WTC11 (cell line): ENCODE results near the gene PRKAR1B.

Experiments used
- ATF2 ChIP-seq: sonication (generic); formaldehyde crosslinking; IDR thresholded peaks from 2 replicates; pipeline ENCODE4 v1.8.1; 2022; ENCODE audit warnings: low read depth, missing genetic modification reagents, borderline replicate concordance
- ATF6 ChIP-seq: sonication (generic); formaldehyde crosslinking; IDR thresholded peaks from 2 replicates; pipeline ENCODE4 v1.8.1; 2023; ENCODE audit warnings: mild to moderate bottlenecking, missing genetic modification reagents
- CTCF ChIP-seq: fragments of 200-600 bp; IDR thresholded peaks from 2 replicates; pipeline ENCODE4 v1.8.0; 2022; ENCODE audit warnings: antibody characterized with exemption
- ETV6 ChIP-seq: sonication (generic); formaldehyde crosslinking; IDR thresholded peaks from 2 replicates; pipeline ENCODE4 v1.8.1; 2022; ENCODE audit warnings: mild to moderate bottlenecking, missing genetic modification reagents
- FOXJ3 ChIP-seq: sonication (generic); formaldehyde crosslinking; IDR thresholded peaks from 2 replicates; pipeline ENCODE4 v1.9.0; 2021; ENCODE audit warnings: missing genetic modification reagents, mild to moderate bottlenecking, borderline replicate concordance
- HMGA2 ChIP-seq: fragments of 250-450 bp; sonication (Bioruptor Pico); IDR thresholded peaks from 2 replicates; pipeline ENCODE4 v1.4.0; 2021; ENCODE audit warnings: mild to moderate bottlenecking, moderate library complexity
- KAT7 ChIP-seq: sonication (generic); formaldehyde crosslinking; IDR thresholded peaks from 2 replicates; pipeline ENCODE4 v1.8.1; 2023; ENCODE audit warnings: missing genetic modification reagents, mild to moderate bottlenecking, borderline replicate concordance
- PRRX2 ChIP-seq: fragments of 250-450 bp; sonication (Bioruptor Pico); IDR thresholded peaks from 2 replicates; pipeline ENCODE4 v1.8.0; 2021; ENCODE audit warnings: mild to moderate bottlenecking
- SP1 ChIP-seq: sonication (generic); formaldehyde crosslinking; conservative IDR thresholded peaks from 2 replicates; pipeline ENCODE4 v1.8.1; 2022; ENCODE audit warnings: missing genetic modification reagents
- TEAD1 ChIP-seq: sonication (generic); formaldehyde crosslinking; IDR thresholded peaks from 2 replicates; pipeline ENCODE4 v1.8.0; 2022; ENCODE audit warnings: mild to moderate bottlenecking, missing genetic modification reagents
- USF2 ChIP-seq: sonication (generic); formaldehyde crosslinking; IDR thresholded peaks from 2 replicates; pipeline ENCODE4 v1.8.1; 2023; ENCODE audit warnings: mild to moderate bottlenecking, missing genetic modification reagents, moderate library complexity
- ZNF317 ChIP-seq: sonication (generic); formaldehyde crosslinking; IDR thresholded peaks from 2 replicates; pipeline ENCODE4 v1.8.1; 2023; ENCODE audit warnings: low read depth, mild to moderate bottlenecking, moderate library complexity, missing genetic modification reagents, borderline replicate concordance

GRCh38 chr7:770336-770735 lies 43.3 kb upstream of the PRKAR1B start:
- TF ChIP-seq CTCF = no peak
- no peak for TF ChIP-seq USF2
- no peak for TF ChIP-seq SP1 (CRISPR knock-in tag)
- TF ChIP-seq ETV6 (CRISPR knock-in tag) = no peak
- TF ChIP-seq ATF6 = no peak
- TF ChIP-seq ATF2 (CRISPR knock-in tag) = no peak
- TF ChIP-seq HMGA2 = no peak
- no peak for TF ChIP-seq KAT7 (CRISPR knock-in tag)
- no peak for TF ChIP-seq ZNF317 (CRISPR knock-in tag)
- no peak for TF ChIP-seq FOXJ3 (CRISPR knock-in tag)
- TF ChIP-seq TEAD1 (CRISPR knock-in tag) = no peak
- no peak for TF ChIP-seq PRRX2
